ENCODE data around the gene TP63. TPM values are rescaled to one million over a fixed set of nuclear protein-coding genes. Genes with fewer than 3 reads are reported as not detected.
A peak's percentile ranks its signal among the peaks of the same experiment; 100 is the strongest.

TP63 gene
- total and polyA plus RNA-seq, 2 experiments from 2014 or later: not detected

DNA sequence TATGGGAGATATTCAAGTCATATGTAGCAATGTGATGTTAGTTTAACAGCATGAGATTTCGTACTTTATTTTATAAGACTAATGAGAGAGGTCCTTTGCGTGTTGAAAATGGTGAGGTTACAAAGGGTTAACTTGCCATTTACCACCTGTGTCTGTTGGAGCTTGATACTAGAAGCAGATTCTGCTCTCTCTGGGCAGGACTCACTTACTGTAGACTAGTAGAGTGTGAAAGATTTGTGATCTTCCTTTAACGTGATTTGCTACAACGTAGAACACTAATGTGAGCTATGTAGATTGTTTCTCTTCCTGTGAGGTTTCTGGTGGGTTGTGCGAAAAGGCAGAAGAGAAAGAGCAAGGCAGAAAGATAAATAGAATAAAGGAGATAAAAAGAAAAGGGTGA lies 1.1 kb downstream of the TP63 start (continued):
- TF ChIP-seq REST (IDR thresholded peaks at IDR 0.05; ENCODE audit: unreplicated experiment): no peak
- no peak for TF ChIP-seq CTCF (conservative IDR thresholded peaks at IDR 0.05; ENCODE audit: low read depth in 2 of 2)
- TF ChIP-seq, protein P1, sequence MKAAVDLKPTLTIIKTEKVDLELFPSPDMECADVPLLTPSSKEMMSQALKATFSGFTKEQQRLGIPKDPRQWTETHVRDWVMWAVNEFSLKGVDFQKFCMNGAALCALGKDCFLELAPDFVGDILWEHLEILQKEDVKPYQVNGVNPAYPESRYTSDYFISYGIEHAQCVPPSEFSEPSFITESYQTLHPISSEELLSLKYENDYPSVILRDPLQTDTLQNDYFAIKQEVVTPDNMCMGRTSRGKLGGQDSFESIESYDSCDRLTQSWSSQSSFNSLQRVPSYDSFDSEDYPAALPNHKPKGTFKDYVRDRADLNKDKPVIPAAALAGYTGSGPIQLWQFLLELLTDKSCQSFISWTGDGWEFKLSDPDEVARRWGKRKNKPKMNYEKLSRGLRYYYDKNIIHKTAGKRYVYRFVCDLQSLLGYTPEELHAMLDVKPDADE (IDR thresholded peaks at IDR 0.05): no peak
- no peak for TF ChIP-seq ZNF331 (CRISPR knock-in tag; IDR thresholded peaks at IDR 0.05; ENCODE audit: low read depth)
- no peak for TF ChIP-seq STAT1 (IDR thresholded peaks at IDR 0.05; ENCODE audit: unreplicated experiment)

- peak overlapping the region; percentile 22; the same call in 1 of the 2 replicates for H3K4me2 ChIP-seq
- no peaks in the 10 kb centered on the region for H3K9me3 Mint-ChIP-seq
- peaks cover 2% of the 10 kb centered on the region for H3K27me3 Mint-ChIP-seq (ENCODE audit: insufficient read depth, low read depth, poor library complexity)
- H4K20me1 ChIP-seq (replicated peaks; ENCODE audit: insufficient read depth): no peaks in the 10 kb centered on the region
- no peaks in the 10 kb centered on the region for H3F3A ChIP-seq (replicated peaks; ENCODE audit: low read depth)
- ATAC-seq: peak; percentile 91
- H2AFZ ChIP-seq: no peak overlapping the region
- no peak overlapping the region for H3K4me3 ChIP-seq
- H3K79me2 ChIP-seq (replicated peaks; ENCODE audit: insufficient read depth): no peaks in the 10 kb centered on the region
- peak overlapping the region; percentile 82 for H3K27ac ChIP-seq (ENCODE audit: low read depth)
- no peaks in the 10 kb centered on the region for H3K36me3 ChIP-seq (ENCODE audit: insufficient read depth)
- H3K4me3 Mint-ChIP-seq: peak overlapping the region; percentile 13; the same call in 1 of the 3 replicates
- DNase-seq (ENCODE audit: low spot score): peak; percentile 68
- peak overlapping the region; percentile 96 for H3K27ac Mint-ChIP-seq
- peaks cover 43% of the 10 kb centered on the region for H3K4me1 Mint-ChIP-seq
- no peaks in the 10 kb centered on the region for H3K36me3 Mint-ChIP-seq (ENCODE audit: low read depth)
- peaks cover 34% of the 10 kb centered on the region for H3K4me1 ChIP-seq (ENCODE audit: insufficient read depth)
- no peaks in the 10 kb centered on the region for H3K27me3 ChIP-seq (ENCODE audit: insufficient read depth)
- no peaks in the 10 kb centered on the region for H3K9me2 ChIP-seq (ENCODE audit: insufficient read depth)
- TF ChIP-seq ZNF331 (CRISPR knock-in tag; IDR thresholded peaks at IDR 0.05; ENCODE audit: low read depth) (0 out of 2 replicates have a peak, but pooled peaks have one; percentile 23), CTCF (conservative IDR thresholded peaks at IDR 0.05; ENCODE audit: low read depth in 2 of 2) (no peak), CREB1 (CRISPR knock-in tag; IDR thresholded peaks at IDR 0.05; ENCODE audit: low read depth) (no peak), JUNB (IDR thresholded peaks at IDR 0.05; ENCODE audit: unreplicated experiment) (no peak), ZNF114 (CRISPR knock-in tag; IDR thresholded peaks at IDR 0.05) (peak; percentile 64; the same call in 1 of the 2 replicates), EZH2 (IDR thresholded peaks at IDR 0.05; ENCODE audit: low read depth, unreplicated experiment) (no peak), STAT1 (IDR thresholded peaks at IDR 0.05; ENCODE audit: unreplicated experiment) (no peak), NANOG (IDR thresholded peaks at IDR 0.05; ENCODE audit: borderline replicate concordance) (no peak), REST (IDR thresholded peaks at IDR 0.05; ENCODE audit: unreplicated experiment) (no peak)
- TF ChIP-seq, protein P1 (IDR thresholded peaks at IDR 0.05): no peak
Observed at GRCh38 chr3:189635339-189635738, 4.2 kb downstream of the TP63 start.

Data from GM23338 (cell line).